Neural cell (in vitro differentiated cells): ENCODE results near the gene PARD3B.

ENCODE experiments used
- EP300 ChIP-seq: fragments of 450-650 bp; conservative IDR thresholded peaks from 2 replicates; pipeline ENCODE4 v1.6.1; 2014; ENCODE audit warnings: antibody characterized with exemption, mild to moderate bottlenecking, moderate library complexity; ENCODE audit not compliant: poor library complexity, severe bottlenecking
- EZH2 ChIP-seq: fragments of 200-600, 300-800 bp; shearing (Covaris generic), sonication (generic); IDR thresholded peaks from 2 replicates; pipeline ENCODE4 v1.6.1; 2014; ENCODE audit warnings: antibody characterized with exemption, low read length, borderline replicate concordance, mild to moderate bottlenecking; ENCODE audit not compliant: insufficient read depth, poor library complexity, severe bottlenecking
- MXI1 ChIP-seq: fragments of 450-650 bp; conservative IDR thresholded peaks from 2 replicates; pipeline ENCODE4 v1.6.1; 2014; ENCODE audit warnings: antibody characterized with exemption, mild to moderate bottlenecking; ENCODE audit not compliant: poor library complexity, severe bottlenecking
- POLR2AphosphoS5 ChIP-seq: IDR thresholded peaks from 2 replicates; pipeline ENCODE4 v1.6.1; 2012
- RAD21 ChIP-seq: fragments of 450-650 bp; conservative IDR thresholded peaks from 2 replicates; pipeline ENCODE4 v1.6.1; 2014; ENCODE audit warnings: antibody characterized with exemption, mild to moderate bottlenecking, moderate library complexity
- SMC3 ChIP-seq: fragments of 450-650 bp; conservative IDR thresholded peaks from 2 replicates; pipeline ENCODE4 v1.6.1; 2014; ENCODE audit warnings: antibody characterized with exemption, mild to moderate bottlenecking, moderate library complexity; ENCODE audit not compliant: poor library complexity
- TAF1 ChIP-seq: IDR thresholded peaks from 2 replicates; pipeline ENCODE4 v1.6.1; 2012; ENCODE audit warnings: low read depth
- TF ChIP-seq, protein P1 (sequence below): fragments of 450-650 bp; IDR thresholded peaks from 2 replicates; pipeline ENCODE4 v1.5.1; 2014; ENCODE audit warnings: antibody characterized with exemption, mild to moderate bottlenecking, moderate library complexity; ENCODE audit not compliant: poor library complexity, severe bottlenecking

DNA sequence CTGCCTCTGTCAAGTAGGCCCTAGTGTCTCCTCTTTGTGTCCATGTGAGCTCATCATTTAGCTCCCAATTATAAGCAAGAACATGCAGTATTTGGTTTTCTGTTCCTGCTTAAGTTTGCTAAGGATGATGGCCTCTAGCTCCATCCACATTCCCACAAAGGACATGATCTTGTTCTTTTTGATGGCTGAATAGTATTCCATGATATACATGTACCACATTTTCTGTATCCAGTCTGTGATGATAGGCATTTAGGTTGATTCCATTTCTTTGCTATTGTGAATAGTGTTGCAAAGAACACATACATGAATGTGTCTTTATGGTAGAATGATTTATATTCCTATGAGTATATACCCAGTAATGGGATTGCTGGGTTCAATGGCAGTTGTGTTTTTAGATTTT, 263.2 kb downstream of the PARD3B start:
- TF ChIP-seq TAF1 (no peak), MXI1 (no peak), SMC3 (no peak), EZH2 (no peak), EP300 (no peak), RAD21 (no peak), POLR2AphosphoS5 (no peak)
- TF ChIP-seq, protein P1, sequence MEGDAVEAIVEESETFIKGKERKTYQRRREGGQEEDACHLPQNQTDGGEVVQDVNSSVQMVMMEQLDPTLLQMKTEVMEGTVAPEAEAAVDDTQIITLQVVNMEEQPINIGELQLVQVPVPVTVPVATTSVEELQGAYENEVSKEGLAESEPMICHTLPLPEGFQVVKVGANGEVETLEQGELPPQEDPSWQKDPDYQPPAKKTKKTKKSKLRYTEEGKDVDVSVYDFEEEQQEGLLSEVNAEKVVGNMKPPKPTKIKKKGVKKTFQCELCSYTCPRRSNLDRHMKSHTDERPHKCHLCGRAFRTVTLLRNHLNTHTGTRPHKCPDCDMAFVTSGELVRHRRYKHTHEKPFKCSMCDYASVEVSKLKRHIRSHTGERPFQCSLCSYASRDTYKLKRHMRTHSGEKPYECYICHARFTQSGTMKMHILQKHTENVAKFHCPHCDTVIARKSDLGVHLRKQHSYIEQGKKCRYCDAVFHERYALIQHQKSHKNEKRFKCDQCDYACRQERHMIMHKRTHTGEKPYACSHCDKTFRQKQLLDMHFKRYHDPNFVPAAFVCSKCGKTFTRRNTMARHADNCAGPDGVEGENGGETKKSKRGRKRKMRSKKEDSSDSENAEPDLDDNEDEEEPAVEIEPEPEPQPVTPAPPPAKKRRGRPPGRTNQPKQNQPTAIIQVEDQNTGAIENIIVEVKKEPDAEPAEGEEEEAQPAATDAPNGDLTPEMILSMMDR: no peak
